ENCODE measurements around the gene SRF.

- TF ChIP-seq, protein P1, sequence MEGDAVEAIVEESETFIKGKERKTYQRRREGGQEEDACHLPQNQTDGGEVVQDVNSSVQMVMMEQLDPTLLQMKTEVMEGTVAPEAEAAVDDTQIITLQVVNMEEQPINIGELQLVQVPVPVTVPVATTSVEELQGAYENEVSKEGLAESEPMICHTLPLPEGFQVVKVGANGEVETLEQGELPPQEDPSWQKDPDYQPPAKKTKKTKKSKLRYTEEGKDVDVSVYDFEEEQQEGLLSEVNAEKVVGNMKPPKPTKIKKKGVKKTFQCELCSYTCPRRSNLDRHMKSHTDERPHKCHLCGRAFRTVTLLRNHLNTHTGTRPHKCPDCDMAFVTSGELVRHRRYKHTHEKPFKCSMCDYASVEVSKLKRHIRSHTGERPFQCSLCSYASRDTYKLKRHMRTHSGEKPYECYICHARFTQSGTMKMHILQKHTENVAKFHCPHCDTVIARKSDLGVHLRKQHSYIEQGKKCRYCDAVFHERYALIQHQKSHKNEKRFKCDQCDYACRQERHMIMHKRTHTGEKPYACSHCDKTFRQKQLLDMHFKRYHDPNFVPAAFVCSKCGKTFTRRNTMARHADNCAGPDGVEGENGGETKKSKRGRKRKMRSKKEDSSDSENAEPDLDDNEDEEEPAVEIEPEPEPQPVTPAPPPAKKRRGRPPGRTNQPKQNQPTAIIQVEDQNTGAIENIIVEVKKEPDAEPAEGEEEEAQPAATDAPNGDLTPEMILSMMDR (IDR thresholded peaks at IDR 0.05), result no peak
- TF ChIP-seq POLR2A (IDR thresholded peaks at IDR 0.05), result no peak
- no peak for TF ChIP-seq POLR2AphosphoS5 (IDR thresholded peaks at IDR 0.05)
Observed at GRCh38 chr6:43163899-43164298, 7.2 kb upstream of the SRF start.
